HG02678 (cell line): ENCODE results near the gene PROM2.

ENCODE experiments used
- ATAC-seq: cut with Tn5 transposase; IDR thresholded peaks from one replicate; pipeline ENCODE4 v1.9.1; 2021; ENCODE audit warnings: mild to moderate bottlenecking, moderate library complexity; ENCODE audit not compliant: unreplicated experiment

PROM2 gene

DNA sequence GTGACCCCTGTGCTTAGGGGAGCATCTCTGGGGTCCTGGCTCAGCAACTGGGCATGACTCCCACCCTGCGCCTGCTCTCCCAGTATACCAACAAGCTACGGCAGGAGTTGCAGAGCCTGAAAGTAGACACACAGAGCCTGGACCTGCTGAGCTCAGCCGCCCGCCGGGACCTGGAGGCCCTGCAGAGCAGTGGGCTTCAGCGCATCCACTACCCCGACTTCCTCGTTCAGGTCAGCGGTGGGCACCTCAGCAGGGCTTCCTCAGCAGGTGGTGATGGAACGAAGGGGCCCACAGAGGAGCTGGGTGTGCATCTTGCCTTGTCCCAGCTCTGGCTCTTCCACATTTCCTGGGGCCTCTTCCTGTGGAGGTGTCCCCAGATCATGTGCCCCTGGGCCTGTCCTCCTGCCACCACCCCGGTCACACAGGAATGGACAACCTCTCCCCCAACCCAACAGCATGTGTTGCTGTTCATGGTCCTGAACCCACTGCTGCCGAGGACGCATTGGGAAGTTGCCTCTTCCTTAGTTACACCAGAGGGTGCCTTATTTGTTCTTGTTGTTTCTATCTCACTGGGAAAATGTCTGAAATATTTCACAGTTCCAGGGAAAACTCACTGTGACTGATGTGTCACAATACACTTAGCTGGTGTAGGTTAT, 10.8 kb downstream of the PROM2 start:
- ATAC-seq = no peak

GRCh38 chr2:95285542-95285932, 11.3 kb downstream of the PROM2 start:
- no peak for ATAC-seq

- no peak for ATAC-seq
Observed at GRCh38 chr2:95287336-95287735, 13.1 kb downstream of the PROM2 start.

GRCh38 chr2:95287806-95288205, 13.6 kb downstream of the PROM2 start:
- ATAC-seq = no peak

DNA sequence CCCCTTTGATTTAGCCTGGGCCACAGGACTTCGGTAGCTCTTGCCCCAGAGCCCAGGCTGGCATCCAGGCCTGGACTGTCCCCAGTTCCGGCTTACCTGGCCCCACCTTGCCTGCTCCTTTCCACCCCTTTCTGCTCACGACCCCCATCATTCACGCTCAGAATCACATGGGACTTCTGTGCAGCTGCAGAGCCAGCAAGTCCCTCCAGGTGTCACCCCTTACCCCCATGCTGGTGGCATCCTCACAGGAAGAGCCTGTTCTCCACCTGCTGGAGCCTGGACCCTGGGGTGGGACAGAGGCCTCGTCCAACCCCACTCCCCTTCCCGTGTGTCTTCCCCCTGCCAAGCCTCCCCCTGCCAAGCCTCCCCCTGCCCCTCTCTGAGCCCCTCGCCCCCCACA, 15.0 kb downstream of the PROM2 start:
- ATAC-seq = no peak

GRCh38 chr2:95291222-95291621, 17.0 kb downstream of the PROM2 start:
- no peak for ATAC-seq

DNA sequence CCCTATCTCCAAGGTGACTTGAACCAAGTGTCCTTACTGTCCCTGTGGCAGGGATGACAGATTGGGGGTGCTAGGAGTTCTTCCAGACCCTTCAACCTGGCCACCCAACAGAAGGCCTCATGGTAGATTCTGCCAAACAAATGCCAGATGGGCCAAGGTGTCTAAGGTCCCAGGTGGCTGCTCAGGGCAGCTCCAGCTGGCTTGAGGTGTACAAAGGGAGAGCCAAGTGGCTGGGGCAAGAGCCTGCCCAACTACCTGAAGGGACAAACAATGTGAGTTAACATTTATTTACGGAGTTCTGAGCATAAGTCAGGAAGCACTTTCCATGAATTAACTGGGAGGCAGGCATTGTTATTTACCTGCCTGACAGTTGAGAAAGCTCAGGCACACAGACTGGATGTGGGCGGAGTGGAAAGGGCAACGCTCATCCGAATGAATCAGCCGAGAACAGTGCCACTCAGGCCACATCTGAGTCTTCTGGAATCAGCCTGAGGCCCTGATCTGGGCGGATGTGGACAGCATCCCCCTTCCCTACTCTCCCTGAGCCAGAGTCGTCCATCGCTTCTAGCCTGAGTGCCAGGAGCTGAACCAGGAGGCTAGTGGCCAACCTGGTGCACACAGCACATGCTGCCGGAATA, 18.5 kb downstream of the PROM2 start:
- ATAC-seq = no peak

DNA sequence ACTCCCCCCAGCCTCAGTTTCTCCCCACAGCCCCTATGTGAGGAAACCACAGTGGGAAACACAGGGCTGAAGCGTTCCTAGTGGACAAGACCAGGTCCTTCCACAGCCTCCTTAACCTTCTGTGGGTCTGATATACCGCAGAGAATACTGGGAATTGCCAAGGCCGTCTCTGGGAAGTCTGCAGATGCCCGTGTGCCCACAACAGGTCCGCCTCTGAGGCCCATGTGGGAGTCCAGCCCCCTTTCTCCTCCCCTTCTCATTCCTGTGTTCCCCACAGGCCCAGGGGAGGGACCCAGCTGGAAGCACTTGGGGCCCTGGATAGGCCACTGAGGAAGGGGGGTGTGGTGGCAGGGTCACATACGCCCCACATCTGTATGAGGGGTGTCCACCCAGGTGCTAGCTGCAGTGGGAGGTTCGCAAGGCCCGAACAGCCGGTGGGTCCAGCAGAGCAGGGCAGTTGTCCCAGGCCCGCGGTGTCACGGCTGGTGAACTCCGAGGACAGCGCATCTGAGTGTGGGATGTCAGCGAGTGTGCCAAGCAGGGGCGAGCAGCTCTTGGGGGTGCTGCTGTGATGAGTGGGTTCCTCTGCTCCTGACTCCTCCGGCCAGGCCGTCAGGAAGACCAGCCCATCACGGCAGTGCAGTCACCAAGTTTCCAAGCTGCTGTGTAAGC, 20.5 kb downstream of the PROM2 start:
- no peak for ATAC-seq

GRCh38 chr2:95295376-95295775, 21.1 kb downstream of the PROM2 start:
- ATAC-seq = no peak

DNA sequence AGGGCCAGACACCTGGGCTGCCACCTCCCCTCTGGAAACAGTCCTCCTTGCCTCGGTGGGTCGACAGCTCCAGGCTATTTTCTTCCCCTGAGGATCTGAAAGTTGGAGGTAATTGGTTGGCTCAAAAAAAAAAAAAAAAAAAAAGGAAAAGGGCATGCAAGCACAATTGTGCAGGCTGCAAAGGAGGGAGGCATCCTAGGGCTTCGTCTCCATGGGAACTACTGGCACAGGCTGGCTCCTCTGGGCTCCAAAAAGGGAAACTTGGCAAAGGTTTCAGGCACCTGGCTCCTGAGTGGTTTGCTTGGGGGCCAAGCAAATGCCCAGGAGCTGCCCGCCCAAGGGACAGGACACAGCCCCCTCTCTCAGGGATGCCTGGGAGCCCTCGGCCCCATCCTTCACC, 21.8 kb downstream of the PROM2 start:
- ATAC-seq = no peak

DNA sequence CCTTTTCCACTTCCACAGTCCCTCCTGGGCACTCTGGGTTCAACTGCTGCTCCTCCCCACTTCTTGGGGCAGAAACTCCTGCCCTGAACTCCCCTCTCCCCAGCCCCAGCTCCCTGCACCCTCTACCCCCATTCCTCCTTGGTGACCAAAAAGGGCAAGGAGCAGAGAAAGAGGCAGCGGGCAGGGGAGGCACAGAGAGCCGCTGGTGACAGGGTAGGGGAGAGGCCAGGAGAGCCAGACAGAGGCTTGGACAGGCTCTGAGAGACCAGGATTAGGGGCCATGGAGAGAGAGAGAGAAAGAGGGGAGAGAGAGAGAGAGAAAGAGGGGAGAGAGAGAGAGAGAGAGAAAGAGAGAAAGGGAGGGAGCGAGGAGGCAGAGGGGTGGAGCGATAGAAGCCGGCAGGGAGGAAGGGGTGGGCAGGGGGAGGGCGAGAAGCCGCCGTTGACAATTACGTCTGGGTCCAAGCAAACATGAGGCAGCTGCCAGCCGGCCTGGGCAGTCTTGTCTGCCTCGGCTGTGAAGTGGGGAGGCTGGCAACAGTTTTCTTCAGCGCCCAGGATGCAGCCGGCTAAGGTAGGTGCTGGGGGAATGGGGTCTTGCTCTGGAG, 22.7 kb downstream of the PROM2 start, which contains the start of gene KCNIP3:
TSS of gene KCNIP3 (plus strand) at position 468 of the 608 bp plus-strand sequence. CDS start at position 560, 92 bp downstream.
- ATAC-seq = no peak

- no peak for ATAC-seq
Observed at GRCh38 chr2:95297639-95298395, 23.6 kb downstream of the PROM2 start.

GRCh38 chr2:95298486-95299111, 24.4 kb downstream of the PROM2 start:
- ATAC-seq = no peak

DNA sequence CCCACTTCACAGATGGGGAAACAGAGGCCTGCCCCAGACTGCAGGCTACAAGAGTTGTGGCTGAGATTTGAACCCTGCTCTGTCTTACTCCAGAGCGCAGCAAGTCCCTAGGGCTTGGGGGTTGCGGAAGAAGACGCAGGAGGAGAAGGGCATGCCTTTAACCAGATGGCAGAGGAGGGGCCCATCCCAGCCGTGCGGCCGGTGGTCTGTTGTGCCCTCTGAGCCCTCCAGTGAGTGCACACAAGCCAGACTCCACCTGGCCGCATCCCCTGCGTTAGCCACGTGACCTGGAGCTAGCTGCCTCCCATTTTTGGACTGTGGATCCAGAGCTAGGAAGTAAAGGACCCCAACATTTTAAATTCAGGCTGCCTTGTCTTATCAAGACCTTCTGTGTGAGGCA, 25.7 kb downstream of the PROM2 start:
- no peak for ATAC-seq

- no peak for ATAC-seq
Observed at GRCh38 chr2:95300450-95300849, 26.2 kb downstream of the PROM2 start.

GRCh38 chr2:95301186-95301585, 26.9 kb downstream of the PROM2 start:
- no peak for ATAC-seq

- ATAC-seq = no peak
Observed at GRCh38 chr2:95301876-95302641, 27.8 kb downstream of the PROM2 start.

DNA sequence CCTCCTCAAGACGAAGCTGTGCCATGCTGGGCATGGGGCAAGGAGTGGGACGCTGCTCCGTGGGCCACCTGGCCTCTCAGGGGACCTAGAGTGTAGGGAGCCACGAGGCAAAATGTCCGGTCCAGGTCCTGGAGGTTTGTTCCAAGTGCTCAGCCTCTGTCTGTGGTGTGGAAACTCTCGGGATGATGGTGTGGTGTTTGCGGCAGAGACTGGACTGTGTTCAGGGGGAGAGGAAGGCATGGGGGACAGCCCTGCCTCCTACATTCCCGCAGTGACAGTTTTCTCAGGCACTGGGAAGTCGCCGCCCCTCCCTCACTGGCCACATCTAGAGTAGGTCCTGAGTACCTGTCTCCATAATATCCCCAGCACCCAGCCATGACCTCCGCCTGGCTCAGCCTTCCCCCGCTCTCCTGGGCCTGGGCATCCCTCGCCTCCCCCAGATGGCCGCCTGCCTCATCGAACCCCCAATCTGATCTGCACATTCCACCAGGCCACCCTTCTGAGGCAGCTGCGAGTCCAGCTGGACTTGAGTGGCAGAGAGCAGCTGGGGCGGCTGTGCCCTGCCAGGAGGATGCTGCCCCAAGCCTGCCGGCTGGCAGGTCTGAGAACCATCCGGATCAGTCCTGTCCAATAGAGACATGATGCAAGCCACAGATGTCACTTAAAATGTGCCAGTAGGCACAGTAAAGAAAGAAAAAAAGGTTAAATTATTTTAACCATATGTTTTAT, 29.1 kb downstream of the PROM2 start:
- ATAC-seq = no peak

DNA sequence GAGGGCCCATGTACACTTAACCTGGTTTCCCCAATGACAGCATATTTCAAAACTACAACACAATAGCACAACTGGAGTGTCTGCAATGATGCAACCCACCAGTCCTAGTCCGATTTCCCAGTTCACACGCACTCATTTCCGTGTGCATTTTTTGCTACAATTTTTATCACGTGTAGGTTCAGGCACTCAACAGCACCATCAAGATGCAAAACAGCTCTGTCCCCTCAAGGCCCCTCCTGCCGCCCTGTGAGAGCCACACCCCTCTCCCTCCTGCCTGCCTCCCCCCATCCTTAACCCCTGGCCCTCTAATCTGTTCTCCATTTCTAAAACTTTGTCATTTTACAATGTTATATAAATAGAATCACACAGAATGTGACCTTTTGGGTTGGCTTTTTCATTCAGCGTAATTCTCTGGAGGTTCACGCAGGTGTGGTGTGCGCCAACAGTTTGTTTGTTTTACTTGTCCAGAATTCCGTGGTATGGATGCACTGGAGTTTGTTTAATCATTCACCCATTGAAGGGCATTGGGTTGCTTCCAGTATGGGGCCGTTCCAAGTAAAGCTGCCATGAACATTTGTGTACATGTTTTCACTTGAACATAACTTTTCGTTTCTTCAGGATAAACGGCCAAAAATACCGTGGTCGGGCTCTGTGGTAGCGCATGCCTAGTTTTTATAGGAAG, 31.3 kb downstream of the PROM2 start:
- no peak for ATAC-seq
